NCI-H1092 (cell line): ENCODE data around the gene CRLF2.
"Not testable (repeated sequence)": the region's sequence is repeated elsewhere in the genome, so short reads cannot be mapped to it uniquely, and the experiment has no call there.

Experiments used
- DNase-seq: peaks from one replicate; lab custom pipeline; 2025; lab: John Stamatoyannopoulos, UW

CRLF2 gene, protein sequence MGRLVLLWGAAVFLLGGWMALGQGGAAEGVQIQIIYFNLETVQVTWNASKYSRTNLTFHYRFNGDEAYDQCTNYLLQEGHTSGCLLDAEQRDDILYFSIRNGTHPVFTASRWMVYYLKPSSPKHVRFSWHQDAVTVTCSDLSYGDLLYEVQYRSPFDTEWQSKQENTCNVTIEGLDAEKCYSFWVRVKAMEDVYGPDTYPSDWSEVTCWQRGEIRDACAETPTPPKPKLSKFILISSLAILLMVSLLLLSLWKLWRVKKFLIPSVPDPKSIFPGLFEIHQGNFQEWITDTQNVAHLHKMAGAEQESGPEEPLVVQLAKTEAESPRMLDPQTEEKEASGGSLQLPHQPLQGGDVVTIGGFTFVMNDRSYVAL

GRCh38 chrX:1212532-1212931 is at the start of gene CRLF2:
Gene CRLF2, minus strand, starts transcription at chrX:1212649. Its CDS starts 15 bp downstream, at chrX:1212634.
- no peak for DNase-seq

GRCh38 chrX:1261771-1262170 is 49.3 kb upstream of the CRLF2 start:
- DNase-seq: not testable (repeated sequence)

GRCh38 chrX:1261285-1261684 is 48.8 kb upstream of the CRLF2 start:
- DNase-seq: no peak

- DNase-seq: no peak
Measured at GRCh38 chrX:1252861-1253260, 40.4 kb upstream of the CRLF2 start.

DNA sequence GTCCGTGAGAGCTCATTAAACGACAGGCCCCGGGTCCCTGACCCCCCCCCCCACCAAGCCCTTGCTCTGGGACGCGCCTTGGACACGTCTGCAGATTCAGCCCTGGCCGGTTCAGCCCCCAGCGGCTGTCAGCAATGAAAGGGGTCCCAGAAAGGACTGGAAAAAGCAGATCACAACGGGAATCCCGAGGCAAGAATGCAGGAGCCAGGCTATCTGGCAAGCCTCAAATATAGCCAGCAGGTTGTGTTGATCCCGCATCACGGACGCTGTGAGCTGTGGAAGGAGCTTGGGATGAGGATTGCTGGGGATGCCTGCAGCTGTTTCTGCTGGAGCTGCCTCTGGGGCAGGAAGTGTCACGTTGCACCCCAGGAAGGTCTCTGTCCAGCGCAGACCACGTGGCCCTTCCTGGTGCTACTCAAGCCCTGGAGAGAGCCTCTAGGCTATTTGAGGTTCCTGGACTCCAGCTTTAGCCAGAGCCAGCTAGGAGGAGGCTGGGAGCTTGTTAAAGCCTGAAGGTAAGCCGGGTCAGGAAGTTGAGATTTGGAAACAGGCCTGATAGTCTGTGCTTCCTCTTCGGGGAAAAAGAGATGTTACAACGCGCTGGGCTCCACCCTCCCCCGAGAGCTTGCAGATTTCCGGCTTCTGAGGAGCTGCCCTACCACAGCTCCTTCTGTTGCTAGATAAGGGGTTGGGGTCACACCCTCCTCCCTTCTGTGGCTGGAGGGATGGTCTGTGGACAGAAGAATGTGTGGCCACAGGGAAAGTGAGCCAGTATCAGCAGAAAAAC is 36.8 kb upstream of the CRLF2 start:
- DNase-seq: no peak

GRCh38 chrX:1248331-1249061 is 36.0 kb upstream of the CRLF2 start:
- no peak for DNase-seq

GRCh38 chrX:1246816-1247215 is 34.4 kb upstream of the CRLF2 start:
- DNase-seq: peak; percentile 13

DNA sequence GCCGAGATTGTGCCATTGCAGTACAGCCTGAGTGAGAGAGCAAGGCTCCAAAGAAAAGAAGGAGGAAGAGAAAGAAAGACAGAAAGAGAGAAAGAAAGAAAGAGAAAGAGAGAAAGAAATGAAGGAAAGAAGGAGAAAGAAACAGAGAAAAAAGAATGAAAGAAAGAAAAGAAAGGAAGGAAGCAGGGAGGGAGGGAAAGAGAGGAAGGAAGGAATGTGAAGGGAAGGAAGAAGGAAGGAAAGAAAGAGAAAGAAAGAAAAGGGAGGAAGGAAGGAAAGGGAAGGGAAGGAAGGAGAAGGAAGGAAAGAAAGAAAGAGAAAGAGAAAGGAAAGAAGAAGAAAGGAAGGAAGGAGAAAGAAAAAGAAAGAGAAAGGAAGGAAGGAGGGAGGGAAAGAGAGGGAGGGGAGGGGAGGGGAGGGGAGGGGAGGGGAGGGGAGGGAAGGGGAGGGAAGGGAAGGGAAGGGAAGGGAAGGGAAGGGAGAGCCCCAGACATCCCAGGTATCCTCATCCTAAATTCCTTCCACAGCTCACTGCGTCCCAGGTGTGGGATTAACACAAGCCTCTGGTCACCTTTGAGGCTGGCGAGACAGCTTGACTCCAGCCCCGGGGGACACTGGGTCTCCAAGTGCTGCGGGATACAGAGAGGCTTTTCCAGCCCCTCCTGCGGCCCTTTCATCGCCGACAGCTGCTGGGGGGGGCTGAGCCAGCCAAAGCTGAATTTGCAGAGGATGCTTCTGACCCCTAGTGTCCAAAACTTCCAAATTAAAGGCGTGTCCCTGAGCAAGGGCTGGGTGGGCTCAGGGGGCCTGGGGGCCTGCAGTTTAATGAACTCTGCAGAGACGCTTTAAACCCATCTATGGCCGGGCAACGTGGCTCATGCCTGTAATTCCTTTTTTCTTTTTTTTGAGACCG is 32.0 kb upstream of the CRLF2 start:
- no peak for DNase-seq

- DNase-seq: no peak
Measured at GRCh38 chrX:1242891-1243402, 30.5 kb upstream of the CRLF2 start.

DNA sequence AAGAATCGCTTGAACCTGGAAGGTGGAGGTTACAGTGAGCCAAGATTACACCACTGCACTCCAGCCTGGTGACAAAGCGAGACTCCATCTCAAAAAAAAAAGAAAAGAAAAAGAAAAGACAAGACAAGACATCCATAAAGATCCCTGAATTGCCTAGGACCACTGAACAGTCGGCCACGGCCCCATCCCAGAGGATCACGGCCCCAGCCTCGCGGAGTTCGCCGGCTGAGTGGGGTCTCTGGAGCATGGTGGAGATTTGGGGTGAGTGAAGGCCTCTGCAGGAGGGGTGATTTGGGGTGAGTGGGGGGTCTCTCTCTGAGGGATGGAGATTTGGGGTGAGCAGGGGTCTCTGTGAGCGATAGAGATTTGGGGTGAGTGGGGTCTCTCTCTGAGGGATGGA is 28.1 kb upstream of the CRLF2 start:
- not testable (repeated sequence) for DNase-seq

- DNase-seq: no peak
Measured at GRCh38 chrX:1239681-1240142, 27.3 kb upstream of the CRLF2 start.

DNA sequence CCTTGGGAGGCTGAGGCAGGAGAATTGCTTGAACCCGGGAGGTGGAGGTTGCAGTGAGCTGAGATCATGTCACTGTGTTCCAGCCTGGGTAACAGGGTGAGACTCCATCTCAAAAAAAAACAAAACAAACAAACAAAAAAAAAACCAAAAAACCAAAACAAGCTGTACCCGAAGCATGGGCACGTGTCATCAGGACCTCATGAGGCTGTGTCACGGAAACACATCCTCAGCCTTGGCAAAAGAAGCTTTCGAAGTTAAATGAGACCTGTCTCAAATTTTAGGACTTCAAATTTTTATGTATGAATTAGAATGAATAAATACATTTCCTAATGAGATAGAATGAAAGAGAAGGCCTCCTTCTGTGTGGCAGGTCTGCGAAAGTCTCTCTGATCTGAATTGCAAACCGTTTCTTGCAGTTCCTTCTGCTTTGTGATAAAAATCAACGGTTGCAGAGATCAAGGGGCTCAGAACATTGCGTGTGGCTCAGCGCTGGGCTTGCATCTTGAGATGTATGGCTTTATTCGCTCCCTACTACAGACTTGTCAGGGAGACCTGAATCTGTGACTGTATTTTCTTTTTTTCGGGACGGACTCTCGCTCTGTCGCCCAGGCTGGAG is 19.5 kb upstream of the CRLF2 start:
- DNase-seq: no peak

GRCh38 chrX:1228101-1228500 is 15.7 kb upstream of the CRLF2 start:
- not testable (repeated sequence) for DNase-seq

- DNase-seq: no peak
Measured at GRCh38 chrX:1226249-1226648, 13.8 kb upstream of the CRLF2 start.

DNA sequence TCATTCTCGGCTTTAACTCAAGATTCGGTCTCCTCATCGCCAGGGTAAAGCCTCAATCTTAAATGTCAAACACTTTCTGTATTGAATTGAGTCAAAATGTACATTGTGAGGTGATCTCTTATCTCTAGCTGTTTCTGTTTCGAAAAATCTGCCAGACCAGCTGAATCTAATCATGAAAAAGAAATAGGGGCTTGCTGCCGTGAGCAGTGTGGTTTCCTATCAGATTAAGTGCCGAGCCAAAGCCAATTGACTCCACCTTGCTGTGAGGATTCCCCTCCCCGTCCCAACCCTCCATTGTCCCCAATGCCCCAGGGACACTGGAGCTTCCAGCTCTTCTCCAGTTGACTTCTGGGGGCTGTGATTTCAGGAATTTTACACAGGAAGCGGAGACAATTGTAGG is 12.5 kb upstream of the CRLF2 start:
- DNase-seq: no peak

- DNase-seq: no peak
Measured at GRCh38 chrX:1223242-1223600, 10.8 kb upstream of the CRLF2 start.

- no peak for DNase-seq
Measured at GRCh38 chrX:1222531-1223241, 10.2 kb upstream of the CRLF2 start.

DNA sequence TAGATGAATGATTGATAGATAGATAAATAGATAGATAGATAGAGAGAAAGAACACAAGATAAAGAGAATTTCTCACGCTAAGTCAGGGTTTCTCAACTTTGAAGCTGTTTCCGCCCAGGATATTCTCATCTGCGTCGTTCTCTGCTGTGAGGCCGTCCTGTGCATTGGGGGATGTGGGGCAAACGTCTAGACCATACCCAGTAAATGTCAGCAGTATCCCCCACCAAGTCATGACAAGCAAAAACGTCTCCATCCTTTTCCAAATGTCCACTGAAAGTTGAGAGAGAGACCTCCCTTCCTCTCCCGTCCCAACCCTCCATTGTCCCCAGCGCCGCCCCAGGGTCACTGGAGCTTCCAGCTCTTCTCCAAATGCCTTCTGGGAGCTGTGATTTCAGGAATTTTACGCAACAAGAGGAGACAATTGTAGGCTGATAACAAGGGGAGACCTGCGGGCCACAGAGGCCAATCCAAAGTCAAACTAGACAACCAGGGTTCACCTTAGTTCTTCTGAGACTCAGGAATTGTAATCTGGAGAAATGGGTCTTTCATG is 8.9 kb upstream of the CRLF2 start:
- no peak for DNase-seq

DNA sequence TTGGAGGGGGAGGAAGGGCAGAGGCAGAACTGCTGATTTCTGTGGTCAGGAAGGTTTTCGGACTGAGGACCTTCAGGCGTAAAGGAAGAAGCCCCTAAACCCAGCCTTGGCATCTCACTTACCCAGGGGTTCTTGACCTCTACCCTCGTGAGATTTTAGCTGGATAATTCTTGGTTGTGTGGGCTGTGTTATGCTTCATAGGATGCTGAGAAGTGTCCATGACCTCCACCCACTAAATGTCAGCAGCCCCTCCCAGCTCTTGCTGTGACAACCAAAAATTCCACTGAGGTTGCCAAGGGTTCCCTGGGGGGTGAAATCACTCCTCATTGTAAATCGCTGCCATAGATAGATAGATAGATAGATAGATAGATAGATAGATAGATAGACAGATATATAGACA is 5.8 kb upstream of the CRLF2 start:
- DNase-seq: no peak
